DND-41 (cell line): ENCODE results near the gene CACHD1.

ENCODE experiments used
- EZH2 ChIP-seq: IDR thresholded peaks from 3 replicates; pipeline ENCODE4 v1.6.1; 2012; ENCODE audit warnings: borderline replicate concordance, low read depth, mild to moderate bottlenecking, moderate library complexity, low read length, inconsistent platforms; ENCODE audit not compliant: severe bottlenecking
- TF ChIP-seq, protein P1 (sequence below): IDR thresholded peaks from 2 replicates; pipeline ENCODE4 v1.5.1; 2012; ENCODE audit warnings: borderline replicate concordance, low read length, moderate library complexity, mild to moderate bottlenecking; ENCODE audit not compliant: poor library complexity, severe bottlenecking; ENCODE audit errors: extremely low read depth

- TF ChIP-seq, protein P1, sequence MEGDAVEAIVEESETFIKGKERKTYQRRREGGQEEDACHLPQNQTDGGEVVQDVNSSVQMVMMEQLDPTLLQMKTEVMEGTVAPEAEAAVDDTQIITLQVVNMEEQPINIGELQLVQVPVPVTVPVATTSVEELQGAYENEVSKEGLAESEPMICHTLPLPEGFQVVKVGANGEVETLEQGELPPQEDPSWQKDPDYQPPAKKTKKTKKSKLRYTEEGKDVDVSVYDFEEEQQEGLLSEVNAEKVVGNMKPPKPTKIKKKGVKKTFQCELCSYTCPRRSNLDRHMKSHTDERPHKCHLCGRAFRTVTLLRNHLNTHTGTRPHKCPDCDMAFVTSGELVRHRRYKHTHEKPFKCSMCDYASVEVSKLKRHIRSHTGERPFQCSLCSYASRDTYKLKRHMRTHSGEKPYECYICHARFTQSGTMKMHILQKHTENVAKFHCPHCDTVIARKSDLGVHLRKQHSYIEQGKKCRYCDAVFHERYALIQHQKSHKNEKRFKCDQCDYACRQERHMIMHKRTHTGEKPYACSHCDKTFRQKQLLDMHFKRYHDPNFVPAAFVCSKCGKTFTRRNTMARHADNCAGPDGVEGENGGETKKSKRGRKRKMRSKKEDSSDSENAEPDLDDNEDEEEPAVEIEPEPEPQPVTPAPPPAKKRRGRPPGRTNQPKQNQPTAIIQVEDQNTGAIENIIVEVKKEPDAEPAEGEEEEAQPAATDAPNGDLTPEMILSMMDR: no peak
- TF ChIP-seq EZH2: no peak
These were observed 32.5 kb upstream of the CACHD1 start for GRCh38 chr1:64437453-64437852.
